SK-N-SH treated with all-trans-retinoic acid at 6 μM for 48 hours (cell line): Measurements from ENCODE around the gene TP53AIP1.

Source experiments
- ATAC-seq: fragments of 200-7000 bp; cut with Tn5 transposase; 3 replicates; pipeline ENCODE4 v1.9.1; 2020; ENCODE audit warnings: mild to moderate bottlenecking, moderate library complexity
- ARNTL ChIP-seq: fragments of 450-650 bp; formaldehyde crosslinking; IDR thresholded peaks from 2 replicates; pipeline ENCODE4 v1.5.0; 2020; ENCODE audit warnings: low read depth, mild to moderate bottlenecking, moderate library complexity, borderline replicate concordance
- BACH2 ChIP-seq: fragments of 250-450 bp; sonication (Bioruptor Pico); IDR thresholded peaks from 2 replicates; pipeline ENCODE4 v1.9.0; 2021; ENCODE audit warnings: mild to moderate bottlenecking, borderline replicate concordance
- CSDC2 ChIP-seq: fragments of 250-450 bp; sonication (Bioruptor Pico); IDR thresholded peaks from 2 replicates; pipeline ENCODE4 v1.5.0; 2020; ENCODE audit warnings: mild to moderate bottlenecking, moderate library complexity
- ESRRG ChIP-seq: fragments of 250-450 bp; sonication (Bioruptor Pico); IDR thresholded peaks from 2 replicates; pipeline ENCODE4 v1.6.1; 2021; ENCODE audit warnings: mild to moderate bottlenecking
- GLIS3 ChIP-seq: fragments of 250-450 bp; sonication (Bioruptor Pico); IDR thresholded peaks from 2 replicates; pipeline ENCODE4 v1.5.0; 2020; ENCODE audit warnings: mild to moderate bottlenecking, moderate library complexity
- ISL1 ChIP-seq: fragments of 250-450 bp; sonication (Bioruptor Pico); IDR thresholded peaks from 2 replicates; pipeline ENCODE4 v2.1.2; 2022; ENCODE audit warnings: mild to moderate bottlenecking, moderate library complexity
- OSR1 ChIP-seq: fragments of 250-450 bp; sonication (Bioruptor Pico); IDR thresholded peaks from 2 replicates; pipeline ENCODE4 v1.8.0; 2022; ENCODE audit warnings: moderate library complexity, mild to moderate bottlenecking, inconsistent platforms
- POU6F1 ChIP-seq: fragments of 250-450 bp; sonication (Bioruptor Pico); IDR thresholded peaks from 2 replicates; pipeline ENCODE4 v1.8.0; 2021; ENCODE audit warnings: low read depth, mild to moderate bottlenecking, moderate library complexity, borderline replicate concordance
- PPARA ChIP-seq: fragments of 250-450 bp; sonication (Bioruptor Pico); IDR thresholded peaks from 2 replicates; pipeline ENCODE4 v1.5.0; 2020; ENCODE audit warnings: mild to moderate bottlenecking, borderline replicate concordance
- RARB ChIP-seq: fragments of 250-450 bp; sonication (Bioruptor Pico); IDR thresholded peaks from 2 replicates; pipeline ENCODE4 v1.8.0; 2021; ENCODE audit warnings: mild to moderate bottlenecking, moderate library complexity
- TCF4 ChIP-seq: fragments of 250-450 bp; sonication (Bioruptor Pico); IDR thresholded peaks from 2 replicates; pipeline ENCODE4 v1.8.0; 2021; ENCODE audit warnings: mild to moderate bottlenecking, moderate library complexity, borderline replicate concordance
- TOX ChIP-seq: fragments of 250-450 bp; sonication (Bioruptor Pico); IDR thresholded peaks from 2 replicates; pipeline ENCODE4 v1.8.0; 2021; ENCODE audit warnings: mild to moderate bottlenecking, moderate library complexity, borderline replicate concordance
- ZC3H10 ChIP-seq: fragments of 250-450 bp; sonication (Bioruptor Pico); IDR thresholded peaks from 2 replicates; pipeline ENCODE4 v1.5.1; 2021; ENCODE audit warnings: mild to moderate bottlenecking, moderate library complexity
- ZFP3 ChIP-seq: fragments of 250-450 bp; sonication (Bioruptor Pico); IDR thresholded peaks from 2 replicates; pipeline ENCODE4 v1.5.0; 2020; ENCODE audit warnings: mild to moderate bottlenecking, moderate library complexity
- ZFP30 ChIP-seq: fragments of 450-650 bp; formaldehyde crosslinking; IDR thresholded peaks from 2 replicates; pipeline ENCODE4 v1.5.0; 2022; ENCODE audit warnings: mild to moderate bottlenecking, moderate library complexity
- ZNF565 ChIP-seq: fragments of 450-650 bp; formaldehyde crosslinking; conservative IDR thresholded peaks from 2 replicates; pipeline ENCODE4 v1.5.0; 2020; ENCODE audit warnings: low read depth, mild to moderate bottlenecking, moderate library complexity
- ZNF70 ChIP-seq: fragments of 450-650 bp; formaldehyde crosslinking; IDR thresholded peaks from 2 replicates; pipeline ENCODE4 v1.5.0; 2020; ENCODE audit warnings: mild to moderate bottlenecking, moderate library complexity
- ZNF8 ChIP-seq: fragments of 450-650 bp; formaldehyde crosslinking; IDR thresholded peaks from 2 replicates; pipeline ENCODE4 v1.5.0; 2020; ENCODE audit warnings: mild to moderate bottlenecking, moderate library complexity
- TF ChIP-seq, protein P1 (sequence below): fragments of 250-450 bp; sonication (Bioruptor Pico); IDR thresholded peaks from 2 replicates; pipeline ENCODE4 v1.8.0; 2020; ENCODE audit warnings: mild to moderate bottlenecking, moderate library complexity, borderline replicate concordance
- TF ChIP-seq, protein P2 (sequence below): fragments of 250-450 bp; sonication (Bioruptor Pico); IDR thresholded peaks from 2 replicates; pipeline ENCODE4 v1.5.1; 2020; ENCODE audit warnings: low read depth, mild to moderate bottlenecking, moderate library complexity
- TF ChIP-seq, protein P3 (sequence below): fragments of 250-450 bp; sonication (Bioruptor Pico); IDR thresholded peaks from 2 replicates; pipeline ENCODE4 v1.5.0; 2020; ENCODE audit warnings: mild to moderate bottlenecking, moderate library complexity

Gene TP53AIP1

GRCh38 chr11:128948583-128948982 lies 5.9 kb upstream of the TP53AIP1 start:
- TF ChIP-seq GLIS3 (CRISPR knock-in tag): no peak
- no peak for TF ChIP-seq ESRRG (CRISPR knock-in tag)
- TF ChIP-seq, protein P1, sequence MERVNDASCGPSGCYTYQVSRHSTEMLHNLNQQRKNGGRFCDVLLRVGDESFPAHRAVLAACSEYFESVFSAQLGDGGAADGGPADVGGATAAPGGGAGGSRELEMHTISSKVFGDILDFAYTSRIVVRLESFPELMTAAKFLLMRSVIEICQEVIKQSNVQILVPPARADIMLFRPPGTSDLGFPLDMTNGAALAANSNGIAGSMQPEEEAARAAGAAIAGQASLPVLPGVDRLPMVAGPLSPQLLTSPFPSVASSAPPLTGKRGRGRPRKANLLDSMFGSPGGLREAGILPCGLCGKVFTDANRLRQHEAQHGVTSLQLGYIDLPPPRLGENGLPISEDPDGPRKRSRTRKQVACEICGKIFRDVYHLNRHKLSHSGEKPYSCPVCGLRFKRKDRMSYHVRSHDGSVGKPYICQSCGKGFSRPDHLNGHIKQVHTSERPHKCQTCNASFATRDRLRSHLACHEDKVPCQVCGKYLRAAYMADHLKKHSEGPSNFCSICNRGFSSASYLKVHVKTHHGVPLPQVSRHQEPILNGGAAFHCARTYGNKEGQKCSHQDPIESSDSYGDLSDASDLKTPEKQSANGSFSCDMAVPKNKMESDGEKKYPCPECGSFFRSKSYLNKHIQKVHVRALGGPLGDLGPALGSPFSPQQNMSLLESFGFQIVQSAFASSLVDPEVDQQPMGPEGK (CRISPR knock-in tag): no peak
- no peak for TF ChIP-seq CSDC2 (CRISPR knock-in tag)
- TF ChIP-seq ZNF70 (CRISPR knock-in tag): no peak
- no peak for TF ChIP-seq PPARA (CRISPR knock-in tag)
- no peak for TF ChIP-seq ISL1 (CRISPR knock-in tag)
- no peak for TF ChIP-seq ZC3H10
- TF ChIP-seq RARB (CRISPR knock-in tag): no peak
- no peak for TF ChIP-seq ARNTL (CRISPR knock-in tag)
- TF ChIP-seq POU6F1: no peak
- no peak for TF ChIP-seq ZFP30
- peak; percentile 51 for ATAC-seq

DNA sequence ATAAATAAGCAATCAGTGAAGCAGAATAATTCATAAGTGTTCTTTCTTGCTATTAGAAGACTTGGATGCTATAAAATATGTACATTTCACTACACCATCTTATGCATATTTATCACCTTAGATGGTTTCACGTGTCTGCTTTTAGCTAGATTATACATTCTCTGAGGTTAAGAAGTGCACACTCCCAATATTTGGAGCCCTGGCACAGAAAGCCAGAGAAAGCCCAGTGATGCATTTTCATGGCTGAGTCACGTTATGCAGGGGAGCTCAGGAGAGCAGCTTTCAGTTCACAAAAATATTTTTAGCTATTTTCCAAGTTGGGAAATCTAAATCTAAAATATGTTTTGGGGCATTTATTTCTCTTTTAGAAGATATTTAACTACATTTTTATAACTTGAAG lies 5.1 kb upstream of the TP53AIP1 start:
- TF ChIP-seq, protein P1 (CRISPR knock-in tag): no peak
- TF ChIP-seq ZFP3 (CRISPR knock-in tag) (no peak), ESRRG (CRISPR knock-in tag) (no peak), ZNF8 (no peak), TOX (CRISPR knock-in tag) (no peak), BACH2 (CRISPR knock-in tag) (no peak), CSDC2 (CRISPR knock-in tag) (no peak)
- TF ChIP-seq, protein P2, sequence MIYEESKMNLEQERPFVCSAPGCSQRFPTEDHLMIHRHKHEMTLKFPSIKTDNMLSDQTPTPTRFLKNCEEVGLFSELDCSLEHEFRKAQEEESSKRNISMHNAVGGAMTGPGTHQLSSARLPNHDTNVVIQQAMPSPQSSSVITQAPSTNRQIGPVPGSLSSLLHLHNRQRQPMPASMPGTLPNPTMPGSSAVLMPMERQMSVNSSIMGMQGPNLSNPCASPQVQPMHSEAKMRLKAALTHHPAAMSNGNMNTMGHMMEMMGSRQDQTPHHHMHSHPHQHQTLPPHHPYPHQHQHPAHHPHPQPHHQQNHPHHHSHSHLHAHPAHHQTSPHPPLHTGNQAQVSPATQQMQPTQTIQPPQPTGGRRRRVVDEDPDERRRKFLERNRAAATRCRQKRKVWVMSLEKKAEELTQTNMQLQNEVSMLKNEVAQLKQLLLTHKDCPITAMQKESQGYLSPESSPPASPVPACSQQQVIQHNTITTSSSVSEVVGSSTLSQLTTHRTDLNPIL (CRISPR knock-in tag): no peak
- TF ChIP-seq, protein P3, sequence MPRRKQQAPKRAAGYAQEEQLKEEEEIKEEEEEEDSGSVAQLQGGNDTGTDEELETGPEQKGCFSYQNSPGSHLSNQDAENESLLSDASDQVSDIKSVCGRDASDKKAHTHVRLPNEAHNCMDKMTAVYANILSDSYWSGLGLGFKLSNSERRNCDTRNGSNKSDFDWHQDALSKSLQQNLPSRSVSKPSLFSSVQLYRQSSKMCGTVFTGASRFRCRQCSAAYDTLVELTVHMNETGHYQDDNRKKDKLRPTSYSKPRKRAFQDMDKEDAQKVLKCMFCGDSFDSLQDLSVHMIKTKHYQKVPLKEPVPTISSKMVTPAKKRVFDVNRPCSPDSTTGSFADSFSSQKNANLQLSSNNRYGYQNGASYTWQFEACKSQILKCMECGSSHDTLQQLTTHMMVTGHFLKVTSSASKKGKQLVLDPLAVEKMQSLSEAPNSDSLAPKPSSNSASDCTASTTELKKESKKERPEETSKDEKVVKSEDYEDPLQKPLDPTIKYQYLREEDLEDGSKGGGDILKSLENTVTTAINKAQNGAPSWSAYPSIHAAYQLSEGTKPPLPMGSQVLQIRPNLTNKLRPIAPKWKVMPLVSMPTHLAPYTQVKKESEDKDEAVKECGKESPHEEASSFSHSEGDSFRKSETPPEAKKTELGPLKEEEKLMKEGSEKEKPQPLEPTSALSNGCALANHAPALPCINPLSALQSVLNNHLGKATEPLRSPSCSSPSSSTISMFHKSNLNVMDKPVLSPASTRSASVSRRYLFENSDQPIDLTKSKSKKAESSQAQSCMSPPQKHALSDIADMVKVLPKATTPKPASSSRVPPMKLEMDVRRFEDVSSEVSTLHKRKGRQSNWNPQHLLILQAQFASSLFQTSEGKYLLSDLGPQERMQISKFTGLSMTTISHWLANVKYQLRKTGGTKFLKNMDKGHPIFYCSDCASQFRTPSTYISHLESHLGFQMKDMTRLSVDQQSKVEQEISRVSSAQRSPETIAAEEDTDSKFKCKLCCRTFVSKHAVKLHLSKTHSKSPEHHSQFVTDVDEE (CRISPR knock-in tag): no peak
- no peak for ATAC-seq

- no peak for ATAC-seq
- TF ChIP-seq TCF4 (CRISPR knock-in tag) (no peak), PPARA (CRISPR knock-in tag) (no peak), ZNF565 (no peak), OSR1 (CRISPR knock-in tag) (no peak), POU6F1 (no peak), BACH2 (CRISPR knock-in tag) (no peak), ZNF70 (CRISPR knock-in tag) (no peak), ZFP30 (no peak)
- TF ChIP-seq, protein P3 (CRISPR knock-in tag): no peak
- TF ChIP-seq, protein P1 (CRISPR knock-in tag): no peak
These were observed 4.0 kb upstream of the TP53AIP1 start for GRCh38 chr11:128946648-128947047.
